HG02870 (cell line): Measurements from ENCODE around the gene HSF4.

ENCODE experiments used
- ATAC-seq: cut with Tn5 transposase; IDR thresholded peaks from one replicate; pipeline ENCODE4 v1.9.1; 2021; ENCODE audit warnings: mild to moderate bottlenecking, moderate library complexity; ENCODE audit not compliant: unreplicated experiment

The HSF4 gene

GRCh38 chr16:67215706-67216105 is 51.2 kb downstream of the HSF4 start:
- no peak for ATAC-seq

GRCh38 chr16:67216612-67217490 is 52.3 kb downstream of the HSF4 start:
- ATAC-seq: no peak
